Measurements from ENCODE around the gene TMEM214.

DNA sequence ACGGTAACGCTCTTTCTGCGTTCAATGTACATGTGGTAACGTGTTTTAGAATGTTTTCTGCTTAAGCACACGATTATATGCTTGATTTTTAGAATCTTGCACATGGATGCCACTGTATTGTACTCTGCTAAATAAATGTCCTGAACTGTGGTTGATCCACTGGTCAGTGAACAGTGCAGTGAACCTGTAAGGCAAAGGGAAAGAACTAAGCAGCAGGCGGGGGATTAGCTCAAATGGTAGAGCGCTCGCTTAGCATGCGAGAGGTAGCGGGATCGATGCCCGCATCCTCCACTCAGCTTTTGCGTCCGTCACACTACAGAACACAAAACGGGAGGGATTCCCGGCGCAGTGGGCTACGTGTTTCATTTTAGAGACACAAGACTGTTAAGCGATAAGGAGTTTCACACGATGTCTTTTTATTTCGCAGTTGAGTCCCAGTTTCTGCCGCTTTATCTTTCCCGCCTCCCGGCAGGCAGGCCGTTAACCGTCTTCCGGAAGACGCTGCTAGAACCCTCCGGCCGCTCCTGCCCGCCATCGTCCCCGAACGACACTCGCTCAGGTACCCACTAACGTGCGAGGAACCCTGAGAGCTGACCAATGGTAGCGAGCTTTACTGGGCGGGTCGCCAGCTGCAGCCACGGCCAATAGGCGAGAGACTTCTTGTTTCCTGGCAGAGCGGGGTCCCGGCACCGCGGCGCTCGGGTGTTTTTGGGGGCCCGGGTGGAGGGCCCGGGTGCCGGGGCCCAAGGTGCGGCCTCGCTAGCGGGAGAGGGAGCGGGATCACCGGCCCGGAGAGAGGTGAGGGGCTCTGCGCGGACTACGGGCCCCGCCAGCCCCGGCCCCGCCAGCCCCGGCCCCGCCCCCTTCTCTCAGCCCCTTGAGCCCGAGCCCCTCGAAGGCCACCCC, 18.5 kb downstream of the TMEM214 start, which contains the start of gene AGBL5:
- TF ChIP-seq EZH2 (IDR thresholded peaks at IDR 0.05; ENCODE audit: insufficient read depth, poor library complexity, severe bottlenecking) (no peak), EZH2phosphoT487 (IDR thresholded peaks at IDR 0.05; ENCODE audit: insufficient read depth, low read depth) (no peak)
